Lower lobe of right lung (tissue), 2 donors: Measurements from ENCODE around the gene SUSD3. TPM values are rescaled to one million over a fixed set of nuclear protein-coding genes. Genes with fewer than 3 reads are reported as not detected.
A peak's percentile ranks its signal among the peaks of the same experiment; 100 is the strongest.

Source experiments
- ATAC-seq, 2 donors: fragments of 200-7000 bp; cut with Tn5 transposase; one replicate each; pipeline ENCODE4 v1.9.1; 2020 to 2022; ENCODE audit warnings: mild to moderate bottlenecking in 2 of 2, moderate library complexity in 2 of 2
- DNase-seq: peaks from one replicate; pipeline ENCODE4 v3.0.0-alpha.2; 2020
- H3K27ac ChIP-seq: fragments of 200-600 bp; one replicate; pipeline ENCODE4 v1.8.0; 2022
- H3K27me3 ChIP-seq: fragments of 200-600 bp; one replicate; pipeline ENCODE4 v1.8.0; 2022; ENCODE audit warnings: low read depth
- H3K36me3 ChIP-seq: fragments of 200-600 bp; one replicate; pipeline ENCODE4 v1.8.0; 2022; ENCODE audit warnings: mild to moderate bottlenecking
- H3K4me1 ChIP-seq: fragments of 200-600 bp; one replicate; pipeline ENCODE4 v1.8.0; 2022
- H3K4me3 ChIP-seq: fragments of 200-600 bp; one replicate; pipeline ENCODE4 v1.8.0; 2022; ENCODE audit warnings: mild to moderate bottlenecking
- H3K9me3 ChIP-seq: fragments of 200-600 bp; one replicate; pipeline ENCODE4 v1.8.0; 2022
- CTCF ChIP-seq: fragments of 200-600 bp; IDR thresholded peaks from one replicate; pipeline ENCODE4 v1.8.0; 2022; ENCODE audit warnings: antibody characterized with exemption, mild to moderate bottlenecking
- intact Hi-C: fragments of 100-400 bp; cut with DNase I; formaldehyde crosslinking; loops from one replicate; pipeline ENCODE4 v1.11.0; 2022
- total RNA-seq: library from RNA; stranded (reverse); fragmentation: NEBNext Ultra II Directional; extraction: Animal tissue kit (Norgen Biotek cat#: 25700); gene quantifications from one replicate; pipeline ENCODE4 v1.2.1, GENCODE V29; 2021
- donor health status: DM: no; HTN: yes; CAD: no; lungs with severe emphysema.

SUSD3 gene
- total RNA-seq, 1 donor from 2014 or later = 5.3 TPM

GRCh38 chr9:93092251-93092991 is 33.9 kb downstream of the SUSD3 start:
- intact Hi-C loops = no loop called here
- no peak for TF ChIP-seq CTCF
- no peaks in the 10 kb centered on the region for H3K36me3 ChIP-seq
- H3K4me3 ChIP-seq = no peak overlapping the region
- H3K27ac ChIP-seq = no peak overlapping the region
- H3K9me3 ChIP-seq = no peaks in the 10 kb centered on the region
- H3K27me3 ChIP-seq = no peaks in the 10 kb centered on the region
- no peak for ATAC-seq
- peaks cover 38% of the 10 kb centered on the region for H3K4me1 ChIP-seq
- peak; percentile 34 for DNase-seq

- intact Hi-C loops = no loop called here
- no peak for ATAC-seq
- Histone ChIP-seq H3K4me1 (peaks cover 47% of the 10 kb centered on the region), H3K4me3 (no peak overlapping the region), H3K36me3 (no peaks in the 10 kb centered on the region), H3K27me3 (no peaks in the 10 kb centered on the region), H3K27ac (peak overlapping the region; percentile 95), H3K9me3 (no peaks in the 10 kb centered on the region)
- TF ChIP-seq CTCF = no peak
- DNase-seq = peak; percentile 44
Measured at GRCh38 chr9:93093127-93093876, 34.8 kb downstream of the SUSD3 start.

- intact Hi-C loops = no loop called here
- Histone ChIP-seq H3K9me3 (no peaks in the 10 kb centered on the region), H3K36me3 (no peaks in the 10 kb centered on the region), H3K4me3 (no peak overlapping the region), H3K27ac (peak overlapping the region; percentile 95), H3K4me1 (peaks cover 54% of the 10 kb centered on the region), H3K27me3 (no peaks in the 10 kb centered on the region)
- DNase-seq (peak; percentile 52), ATAC-seq (no peak)
- no peak for TF ChIP-seq CTCF
Measured at GRCh38 chr9:93093877-93094657, 35.6 kb downstream of the SUSD3 start.

- Histone ChIP-seq H3K27ac (peak overlapping the region; percentile 95), H3K36me3 (no peaks in the 10 kb centered on the region), H3K27me3 (no peaks in the 10 kb centered on the region), H3K4me3 (peak overlapping the region; percentile 58), H3K4me1 (peaks cover 61% of the 10 kb centered on the region), H3K9me3 (no peaks in the 10 kb centered on the region)
- peak; percentile 74 for DNase-seq
- no peak for ATAC-seq
- TF ChIP-seq CTCF = no peak
- intact Hi-C loops = no loop called here
Measured at GRCh38 chr9:93094658-93095204, 36.2 kb downstream of the SUSD3 start.
